Progenitor cell of endocrine pancreas (in vitro differentiated cells): ENCODE data around the gene HPS1. TPM values are rescaled to one million over a fixed set of nuclear protein-coding genes. Genes with fewer than 3 reads are reported as not detected.

Source experiments
- DNase-seq: peaks from one replicate; pipeline ENCODE4 v3.0.0; 2021; ENCODE audit warnings: low spot score; ENCODE audit not compliant: unreplicated experiment
- H3K27ac Mint-ChIP-seq: 2 replicates; pipeline ENCODE4 v1.8.0; 2021; ENCODE audit warnings: mild to moderate bottlenecking, moderate library complexity, mixed read lengths
- H3K27me3 Mint-ChIP-seq: 2 replicates; pipeline ENCODE4 v1.8.0; 2021; ENCODE audit warnings: mixed read lengths
- H3K36me3 Mint-ChIP-seq: 2 replicates; pipeline ENCODE4 v1.8.0; 2022; ENCODE audit warnings: mixed read lengths; ENCODE audit not compliant: insufficient read depth
- H3K4me1 Mint-ChIP-seq: 2 replicates; pipeline ENCODE4 v1.8.0; 2021; ENCODE audit warnings: low read depth, mixed read lengths
- H3K4me3 Mint-ChIP-seq: 2 replicates; pipeline ENCODE4 v1.8.0; 2021; ENCODE audit warnings: low read depth, mild to moderate bottlenecking, moderate library complexity, mixed read lengths
- H3K9me3 Mint-ChIP-seq: 2 replicates; pipeline ENCODE4 v1.8.0; 2021; ENCODE audit warnings: low read depth, mixed read lengths
- total RNA-seq: library from RNA; stranded (reverse); gene quantifications from 2 replicates; pipeline ENCODE4 v1.2.1, GENCODE V29; 2021
- TF ChIP-seq, protein P1 (sequence below): fragments of 200-600 bp; sonication (generic); IDR thresholded peaks from one replicate; pipeline ENCODE4 v1.5.0; 2021; ENCODE audit warnings: antibody characterized with exemption, mild to moderate bottlenecking; ENCODE audit not compliant: unreplicated experiment

HPS1 gene
- total RNA-seq, 1 donor from 2014 or later: 52.1 TPM

DNA sequence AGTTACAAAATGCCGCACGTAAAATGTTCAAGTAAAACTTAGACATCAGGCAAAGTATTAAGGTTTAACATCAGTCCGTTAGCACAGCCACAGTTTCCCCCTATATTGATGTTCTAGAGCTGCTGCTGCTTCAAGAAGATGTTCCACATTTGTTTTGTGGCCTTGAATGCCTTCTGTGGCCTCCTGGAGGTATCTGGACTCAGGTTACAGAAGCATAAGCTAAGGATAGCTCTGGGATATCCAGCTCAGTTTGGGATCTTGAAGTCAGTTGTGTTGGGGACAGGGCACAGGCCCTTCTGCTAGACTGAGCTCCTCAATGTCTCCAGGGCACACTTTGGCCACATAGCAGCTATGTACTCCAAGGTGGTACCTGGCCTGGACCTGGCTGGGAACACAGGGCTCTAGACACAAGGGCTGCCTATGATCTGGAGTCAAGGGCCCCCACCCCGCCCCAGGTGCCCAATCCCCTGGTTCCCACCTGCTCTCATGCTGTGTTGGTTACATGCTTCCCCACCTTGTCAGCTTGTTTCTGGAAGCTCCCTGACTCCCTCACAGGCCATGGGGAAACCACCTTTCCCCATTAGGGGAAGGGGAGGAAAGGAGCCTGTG is 36.5 kb downstream of the HPS1 start:
- TF ChIP-seq, protein P1, sequence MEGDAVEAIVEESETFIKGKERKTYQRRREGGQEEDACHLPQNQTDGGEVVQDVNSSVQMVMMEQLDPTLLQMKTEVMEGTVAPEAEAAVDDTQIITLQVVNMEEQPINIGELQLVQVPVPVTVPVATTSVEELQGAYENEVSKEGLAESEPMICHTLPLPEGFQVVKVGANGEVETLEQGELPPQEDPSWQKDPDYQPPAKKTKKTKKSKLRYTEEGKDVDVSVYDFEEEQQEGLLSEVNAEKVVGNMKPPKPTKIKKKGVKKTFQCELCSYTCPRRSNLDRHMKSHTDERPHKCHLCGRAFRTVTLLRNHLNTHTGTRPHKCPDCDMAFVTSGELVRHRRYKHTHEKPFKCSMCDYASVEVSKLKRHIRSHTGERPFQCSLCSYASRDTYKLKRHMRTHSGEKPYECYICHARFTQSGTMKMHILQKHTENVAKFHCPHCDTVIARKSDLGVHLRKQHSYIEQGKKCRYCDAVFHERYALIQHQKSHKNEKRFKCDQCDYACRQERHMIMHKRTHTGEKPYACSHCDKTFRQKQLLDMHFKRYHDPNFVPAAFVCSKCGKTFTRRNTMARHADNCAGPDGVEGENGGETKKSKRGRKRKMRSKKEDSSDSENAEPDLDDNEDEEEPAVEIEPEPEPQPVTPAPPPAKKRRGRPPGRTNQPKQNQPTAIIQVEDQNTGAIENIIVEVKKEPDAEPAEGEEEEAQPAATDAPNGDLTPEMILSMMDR: no peak
- H3K36me3 Mint-ChIP-seq: no peaks in the 10 kb centered on the region
- H3K27ac Mint-ChIP-seq: no peak overlapping the region
- H3K4me1 Mint-ChIP-seq: peaks cover 4% of the 10 kb centered on the region
- no peaks in the 10 kb centered on the region for H3K27me3 Mint-ChIP-seq
- no peak overlapping the region for H3K4me3 Mint-ChIP-seq
- no peak for DNase-seq
- no peaks in the 10 kb centered on the region for H3K9me3 Mint-ChIP-seq

DNA sequence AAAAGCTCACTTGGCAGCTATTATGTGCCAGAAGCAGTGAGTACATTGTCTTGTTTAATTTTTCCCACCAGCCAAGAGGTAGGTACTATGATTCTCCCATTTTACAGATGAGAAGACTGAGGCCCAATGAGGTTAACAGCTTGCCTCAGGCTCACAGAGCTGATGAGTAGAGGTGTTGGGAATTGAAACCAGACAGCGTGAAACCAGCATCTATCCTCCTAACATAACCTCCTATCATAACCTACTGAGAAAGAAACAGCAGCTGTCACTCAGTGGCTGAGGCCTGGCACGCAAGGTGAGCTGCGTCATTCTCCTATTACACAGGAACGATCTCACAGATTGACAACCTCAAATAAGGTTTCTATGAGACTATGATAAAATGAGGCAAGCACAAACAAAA is 37.9 kb downstream of the HPS1 start:
- Mint-ChIP-seq H3K27ac (no peak overlapping the region), H3K9me3 (no peaks in the 10 kb centered on the region), H3K27me3 (no peaks in the 10 kb centered on the region), H3K36me3 (no peaks in the 10 kb centered on the region), H3K4me3 (no peak overlapping the region), H3K4me1 (peaks cover 2% of the 10 kb centered on the region)
- TF ChIP-seq, protein P1: no peak
- DNase-seq: no peak

DNA sequence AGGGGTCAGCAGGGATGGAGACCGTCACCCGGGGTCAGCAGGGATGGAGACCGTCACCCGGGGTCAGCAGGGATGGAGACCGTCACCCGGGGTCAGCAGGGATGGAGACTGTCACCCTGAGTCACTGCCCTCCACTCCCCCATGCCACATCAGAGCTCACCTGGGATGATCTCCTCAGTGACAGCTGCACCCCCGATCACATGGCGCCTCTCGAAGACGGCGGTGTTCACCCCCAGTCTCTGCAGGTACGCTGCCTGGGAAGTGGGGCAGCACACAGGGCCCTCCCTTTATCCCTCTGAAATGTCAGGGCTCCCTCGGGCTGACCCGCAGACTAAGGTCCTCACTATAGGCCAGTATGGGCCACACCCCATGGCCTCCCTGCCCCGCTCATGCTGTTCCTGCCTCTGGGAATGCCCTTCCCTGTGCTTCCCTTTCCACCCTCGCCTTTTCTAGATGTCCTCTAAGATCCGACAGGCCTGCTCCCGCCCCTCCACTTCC is 38.9 kb downstream of the HPS1 start:
- Mint-ChIP-seq H3K36me3 (peaks cover 6% of the 10 kb centered on the region), H3K9me3 (peaks cover 6% of the 10 kb centered on the region), H3K4me3 (no peak overlapping the region), H3K27ac (no peak overlapping the region), H3K27me3 (no peaks in the 10 kb centered on the region), H3K4me1 (peaks cover 5% of the 10 kb centered on the region)
- TF ChIP-seq, protein P1: no peak
- DNase-seq: no peak

DNA sequence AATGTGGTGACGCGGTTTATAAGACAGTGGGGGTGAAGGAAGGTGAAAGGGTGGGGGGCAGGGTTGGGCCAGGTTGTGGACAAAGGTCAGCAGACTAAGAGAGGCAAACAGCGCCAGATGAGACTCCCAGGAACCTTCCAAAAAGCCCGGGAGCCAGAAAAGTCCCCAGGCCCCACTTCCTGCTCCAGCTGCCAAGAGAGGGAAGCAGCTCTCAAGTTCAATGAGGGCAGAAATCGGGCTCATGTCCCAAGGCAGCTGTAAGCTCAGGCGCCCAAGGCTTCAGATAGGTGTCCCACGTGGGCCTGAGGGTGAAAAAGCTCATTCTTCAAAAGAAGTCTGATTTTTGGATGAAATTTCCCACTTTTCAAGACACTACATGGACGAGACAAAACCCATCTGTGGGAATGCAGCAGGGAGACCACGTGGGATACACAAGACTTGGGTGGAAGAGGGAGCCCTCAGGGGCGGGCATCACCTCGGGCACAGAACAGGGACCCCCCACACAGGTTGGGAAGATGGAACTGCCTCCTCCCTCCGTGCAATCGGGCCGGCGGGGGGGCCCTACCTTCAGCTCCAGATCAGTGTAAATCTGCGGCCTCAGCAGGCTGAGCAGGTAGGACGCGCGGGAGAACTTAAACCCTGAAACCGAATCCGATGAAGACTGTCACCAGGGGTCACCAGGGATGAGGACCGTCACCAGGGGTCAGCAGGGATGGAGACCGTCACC is 39.6 kb downstream of the HPS1 start:
- TF ChIP-seq, protein P1: no peak
- H3K9me3 Mint-ChIP-seq: peaks cover 9% of the 10 kb centered on the region
- H3K36me3 Mint-ChIP-seq: peaks cover 10% of the 10 kb centered on the region

DNA sequence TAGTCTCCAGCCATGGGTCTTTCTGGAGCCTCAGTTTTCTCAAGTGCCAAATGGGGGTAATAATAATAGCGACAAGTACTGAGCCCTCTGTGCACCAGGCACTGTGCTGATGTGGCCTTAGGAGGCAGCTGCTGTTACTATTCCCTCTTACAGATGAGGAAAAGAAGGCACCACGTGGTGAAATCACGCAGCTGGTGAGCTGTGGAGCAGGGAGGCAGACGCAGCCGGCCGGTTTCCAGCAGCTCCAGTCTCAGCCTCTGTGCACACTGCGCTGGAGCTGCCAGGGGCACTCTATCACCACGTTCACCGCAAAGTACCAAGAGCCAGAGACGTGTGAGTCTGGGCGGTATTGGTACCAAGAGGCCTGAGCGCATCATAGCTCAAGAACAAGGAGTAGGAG is 41.3 kb downstream of the HPS1 start:
- H3K9me3 Mint-ChIP-seq: peaks cover 9% of the 10 kb centered on the region
- TF ChIP-seq, protein P1: no peak
- H3K4me3 Mint-ChIP-seq: no peak overlapping the region
- DNase-seq: no peak
- H3K27me3 Mint-ChIP-seq: no peaks in the 10 kb centered on the region
- no peak overlapping the region for H3K27ac Mint-ChIP-seq
- H3K4me1 Mint-ChIP-seq: peaks cover 11% of the 10 kb centered on the region
- H3K36me3 Mint-ChIP-seq: peaks cover 10% of the 10 kb centered on the region

More for the DNA sequence above, 39.6 kb downstream of the HPS1 start:
- no peak overlapping the region for H3K4me3 Mint-ChIP-seq
- DNase-seq: no peak
- peaks cover 11% of the 10 kb centered on the region for H3K4me1 Mint-ChIP-seq
- no peaks in the 10 kb centered on the region for H3K27me3 Mint-ChIP-seq
- no peak overlapping the region for H3K27ac Mint-ChIP-seq
